Peyer's patch (tissue), 4 donors: ENCODE measurements around the gene RPS8. TPM values are rescaled to one million over a fixed set of nuclear protein-coding genes. Genes with fewer than 3 reads are reported as not detected.
"Not testable (repeated sequence)": the region's sequence is repeated elsewhere in the genome, so short reads cannot be mapped to it uniquely, and the experiment has no call there.

Experiments
- DNase-seq, 3 donors: peaks; one replicate each; pipeline ENCODE4 v3.0.0-alpha.2; 2017 to 2019
- H3K27ac ChIP-seq, 4 donors: fragments of 200-600 bp; sonication (generic); one replicate each; pipeline ENCODE4 v1.5.1; 2016 to 2019
- H3K27me3 ChIP-seq, 2 donors: fragments of 200-600 bp; sonication (generic); one replicate each; pipeline ENCODE4 v1.5.1; 2019
- H3K36me3 ChIP-seq, 3 donors: fragments of 200-600 bp; sonication (generic); one replicate each; pipeline ENCODE4 v1.5.1; 2016 to 2019
- H3K4me1 ChIP-seq, 4 donors: fragments of 200-600 bp; sonication (generic); one replicate each; pipeline ENCODE4 v1.5.1; 2016 to 2019
- H3K4me3 ChIP-seq, 4 donors: fragments of 200-600 bp; sonication (generic); 1 replicate in 3 of 4; 2 replicates in 1 of 4; pipeline ENCODE4 v1.5.1; 2016 to 2019; ENCODE audit warnings: mild to moderate bottlenecking in 1 of 4
- H3K9me3 ChIP-seq, 4 donors: fragments of 200-600 bp; sonication (generic); one replicate each; pipeline ENCODE4 v1.5.1; 2016 to 2019; ENCODE audit warnings: mild to moderate bottlenecking in 1 of 4
- CTCF ChIP-seq, 6 experiments: fragments of 450-650 bp in 4 of 6; fragments of 200-600 bp in 2 of 6; sonication (generic) in 1 of 6; IDR thresholded peaks; one replicate each; pipeline ENCODE4 v1.5.1; 2017 to 2019; ENCODE audit warnings: antibody characterized with exemption in 6 of 6, mild to moderate bottlenecking in 3 of 6, moderate library complexity in 1 of 6
- POLR2A ChIP-seq, 2 donors: fragments of 450-650 bp; IDR thresholded peaks; one replicate each; pipeline ENCODE4 v1.5.1; 2017; ENCODE audit warnings: antibody characterized with exemption in 2 of 2, mild to moderate bottlenecking in 2 of 2, moderate library complexity in 2 of 2
- total RNA-seq, 4 donors: library from RNA; depleted of rRNA; stranded (reverse); fragments of >200 nt; gene quantifications; one replicate each; pipeline ENCODE4 v1.1.0, GENCODE V29; 2016

Gene RPS8
- total RNA-seq, 4 donors from 2014 or later, result 456 to 1,875 (median 819) TPM

DNA sequence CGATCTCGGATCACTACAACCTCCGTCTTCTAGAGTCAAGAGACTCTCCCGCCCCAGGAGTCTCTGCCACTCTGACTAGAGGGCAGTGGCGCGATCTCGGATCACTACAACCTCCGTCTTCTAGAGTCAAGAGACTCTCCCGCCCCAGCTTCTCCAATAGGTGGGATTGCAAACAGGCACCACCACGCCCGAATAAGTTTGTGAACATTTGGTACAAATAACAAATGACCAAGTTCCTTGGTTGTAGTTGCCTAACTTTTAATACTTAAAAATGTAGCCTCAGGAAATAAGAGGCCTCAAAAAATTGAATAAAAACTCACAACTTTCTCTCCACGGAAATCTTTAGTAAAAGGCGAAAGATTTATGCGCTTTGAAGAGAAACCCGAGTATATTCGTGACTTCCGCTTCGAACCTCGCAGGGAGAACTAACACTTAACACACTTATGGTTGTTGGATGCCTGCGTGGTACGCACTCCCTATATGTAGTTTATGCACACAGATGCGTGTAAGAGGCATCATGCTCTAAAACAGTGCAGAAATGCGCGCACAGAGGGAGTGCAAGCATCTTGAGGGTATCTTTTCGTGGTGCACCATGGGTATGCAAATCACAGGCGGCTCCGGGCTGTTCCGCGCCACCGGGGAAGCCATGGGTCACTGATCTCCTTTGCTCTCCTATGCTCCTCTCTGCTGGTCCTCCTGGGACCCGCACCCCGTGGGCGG, 44.4 kb downstream of the RPS8 start:
- Histone ChIP-seq H3K4me3 (peak overlapping the region; percentile 45 to 59 (median 50)), H3K27ac (peak overlapping the region; percentile 85 to 95 (median 88)), H3K4me1 (peaks cover 0 to 10% (median 2%) of the 10 kb centered on the region in 4 donors), H3K9me3 (no peaks in the 10 kb centered on the region), H3K36me3 (no peaks in the 10 kb centered on the region), H3K27me3 (no peaks in the 10 kb centered on the region)
- peak; percentile 85 to 94 (median 90) for DNase-seq
- TF ChIP-seq CTCF (IDR thresholded peaks at IDR 0.05) (peak in 3 of 6 experiments; percentile 19 to 44 (median 23)), POLR2A (IDR thresholded peaks at IDR 0.05) (peak; percentile 95 to 99)

- no peaks in the 10 kb centered on the region for H3K9me3 ChIP-seq
- H3K4me1 ChIP-seq, result peaks cover 0 to 10% (median 2%) of the 10 kb centered on the region in 4 donors
- H3K36me3 ChIP-seq, result no peaks in the 10 kb centered on the region
- peak in 1 of 3 donors; percentile 39 for DNase-seq
- H3K27ac ChIP-seq, result peak overlapping the region; percentile 85 to 95 (median 88)
- no peaks in the 10 kb centered on the region for H3K27me3 ChIP-seq
- peak overlapping the region; percentile 45 to 59 (median 50) for H3K4me3 ChIP-seq
- TF ChIP-seq CTCF (IDR thresholded peaks at IDR 0.05), result peak in 1 of 6 experiments; percentile 13
- TF ChIP-seq POLR2A (IDR thresholded peaks at IDR 0.05), result no peak
Measured at GRCh38 chr1:44820328-44821239, 45.2 kb downstream of the RPS8 start.

- peak in 1 of 3 donors; percentile 37 for DNase-seq
- no peak for TF ChIP-seq CTCF (IDR thresholded peaks at IDR 0.05)
- no peak for TF ChIP-seq POLR2A (IDR thresholded peaks at IDR 0.05)
- Histone ChIP-seq H3K4me1 (peaks cover 0 to 10% (median 2%) of the 10 kb centered on the region in 4 donors), H3K27ac (peak overlapping the region in 1 of 4 donors; percentile 87), H3K36me3 (no peaks in the 10 kb centered on the region), H3K27me3 (no peaks in the 10 kb centered on the region), H3K9me3 (no peaks in the 10 kb centered on the region), H3K4me3 (no peak overlapping the region)
Measured at GRCh38 chr1:44821240-44821715, 45.9 kb downstream of the RPS8 start.

- H3K9me3 ChIP-seq, result no peaks in the 10 kb centered on the region
- H3K4me1 ChIP-seq, result peaks cover 0 to 10% (median 2%) of the 10 kb centered on the region in 4 donors
- H3K4me3 ChIP-seq, result no peak overlapping the region
- DNase-seq, result peak in 1 of 3 donors; percentile 47
- H3K36me3 ChIP-seq, result no peaks in the 10 kb centered on the region
- TF ChIP-seq CTCF (IDR thresholded peaks at IDR 0.05), result no peak
- H3K27ac ChIP-seq, result no peak overlapping the region
- H3K27me3 ChIP-seq, result no peaks in the 10 kb centered on the region
Measured at GRCh38 chr1:44822131-44822701, 46.9 kb downstream of the RPS8 start.

GRCh38 chr1:44822981-44823451, 47.7 kb downstream of the RPS8 start:
- no peaks in the 10 kb centered on the region for H3K9me3 ChIP-seq
- H3K27me3 ChIP-seq, result no peaks in the 10 kb centered on the region
- no peaks in the 10 kb centered on the region for H3K36me3 ChIP-seq
- peak in 1 of 3 donors; percentile 44 for DNase-seq
- H3K27ac ChIP-seq, result no peak overlapping the region
- H3K4me3 ChIP-seq, result no peak overlapping the region
- TF ChIP-seq POLR2A (IDR thresholded peaks at IDR 0.05), result no peak
- no peak for TF ChIP-seq CTCF (IDR thresholded peaks at IDR 0.05)
- H3K4me1 ChIP-seq, result peaks cover 0 to 10% (median 2%) of the 10 kb centered on the region in 4 donors

GRCh38 chr1:44824392-44824791, 49.1 kb downstream of the RPS8 start:
- H3K27ac ChIP-seq, H3K9me3 ChIP-seq: not testable (repeated sequence)
- DNase-seq, result peak in 1 of 3 donors; percentile 9

More at GRCh38 chr1:44824392-44824791, 49.1 kb downstream of the RPS8 start:
- H3K36me3 ChIP-seq, H3K27me3 ChIP-seq, H3K4me3 ChIP-seq: not testable (repeated sequence)
- peaks cover 0 to 10% (median 0%) of the 10 kb centered on the region in 4 donors for H3K4me1 ChIP-seq
